GM23338 (cell line): ENCODE data around the gene NR1H3. TPM values are rescaled to one million over a fixed set of nuclear protein-coding genes. Genes with fewer than 3 reads are reported as not detected.

Experiments used
- ATAC-seq: fragments of 200-7000 bp; cut with Tn5 transposase; 3 replicates; pipeline ENCODE4 v1.9.1; 2020
- DNase-seq: peaks from one replicate; pipeline ENCODE4 v3.0.0-alpha.2; 2015; ENCODE audit warnings: low spot score
- H2AFZ ChIP-seq: fragments of 200-600 bp; sonication (generic); 2 replicates; pipeline ENCODE4 v1.8.0; 2016; ENCODE audit warnings: antibody characterized with exemption, mild to moderate bottlenecking, moderate library complexity
- H3F3A ChIP-seq: fragments of 200-600 bp; sonication (generic); replicated peaks from 2 replicates; pipeline ENCODE4 v1.8.0; 2017; ENCODE audit warnings: antibody characterized with exemption, mixed run types, low read depth
- H3K27ac ChIP-seq: fragments of 200-600 bp; sonication (generic); 2 replicates; pipeline ENCODE4 v1.6.1; 2016; ENCODE audit warnings: low read depth
- H3K27me3 ChIP-seq: fragments of 200-600 bp; sonication (generic); 2 replicates; pipeline ENCODE4 v1.8.0; 2016; ENCODE audit warnings: mild to moderate bottlenecking, mixed run types, moderate library complexity; ENCODE audit not compliant: insufficient read depth
- H3K36me3 ChIP-seq: fragments of 200-600 bp; sonication (generic); 2 replicates; pipeline ENCODE4 v1.8.0; 2016; ENCODE audit warnings: mild to moderate bottlenecking; ENCODE audit not compliant: insufficient read depth
- H3K4me1 ChIP-seq: fragments of 200-600 bp; sonication (generic); 2 replicates; pipeline ENCODE4 v1.8.0; 2016; ENCODE audit warnings: mild to moderate bottlenecking, moderate library complexity; ENCODE audit not compliant: insufficient read depth
- H3K4me2 ChIP-seq: fragments of 200-600 bp; sonication (generic); 2 replicates; pipeline ENCODE4 v1.7.1; 2017; ENCODE audit warnings: mixed run types
- H3K4me3 ChIP-seq: fragments of 200-600 bp; sonication (generic); 2 replicates; pipeline ENCODE4 v1.6.1; 2016; ENCODE audit warnings: mixed run types
- H3K79me2 ChIP-seq: fragments of 200-600 bp; sonication (generic); replicated peaks from 2 replicates; pipeline ENCODE4 v1.8.0; 2017; ENCODE audit warnings: mild to moderate bottlenecking; ENCODE audit not compliant: insufficient read depth
- H3K9me2 ChIP-seq: fragments of 200-600 bp; sonication (generic); 2 replicates; pipeline ENCODE4 v1.8.0; 2017; ENCODE audit not compliant: insufficient read depth
- H4K20me1 ChIP-seq: fragments of 200-600 bp; sonication (generic); replicated peaks from 2 replicates; pipeline ENCODE4 v1.8.0; 2017; ENCODE audit warnings: mild to moderate bottlenecking; ENCODE audit not compliant: insufficient read depth
- H3K27ac Mint-ChIP-seq: 2 replicates; pipeline ENCODE4 v1.8.0; 2020; ENCODE audit warnings: inconsistent platforms, mild to moderate bottlenecking, moderate library complexity, mixed read lengths
- H3K27me3 Mint-ChIP-seq: 3 replicates; pipeline ENCODE4 v1.8.0; 2022; ENCODE audit warnings: low read depth, mild to moderate bottlenecking, moderate library complexity, mixed read lengths, inconsistent platforms; ENCODE audit not compliant: insufficient read depth, poor library complexity
- H3K36me3 Mint-ChIP-seq: 3 replicates; pipeline ENCODE4 v1.8.0; 2021; ENCODE audit warnings: low read depth, mild to moderate bottlenecking, inconsistent platforms, moderate library complexity, mixed read lengths
- H3K4me1 Mint-ChIP-seq: 3 replicates; pipeline ENCODE4 v1.8.0; 2020; ENCODE audit warnings: mild to moderate bottlenecking, inconsistent platforms, mixed read lengths
- H3K4me3 Mint-ChIP-seq: 3 replicates; pipeline ENCODE4 v1.8.0; 2021; ENCODE audit warnings: moderate library complexity, mild to moderate bottlenecking, inconsistent platforms, mixed read lengths
- H3K9me3 Mint-ChIP-seq: 3 replicates; pipeline ENCODE4 v1.8.0; 2020; ENCODE audit warnings: moderate library complexity, mild to moderate bottlenecking, inconsistent platforms, mixed read lengths
- EZH2 ChIP-seq: fragments of 200-600 bp; sonication (generic); IDR thresholded peaks from one replicate; pipeline ENCODE4 v1.8.0; 2017; ENCODE audit warnings: antibody characterized with exemption, mild to moderate bottlenecking, low read depth; ENCODE audit not compliant: unreplicated experiment
- EZH2phosphoT487 ChIP-seq: fragments of 200-600 bp; sonication (generic); IDR thresholded peaks from one replicate; pipeline ENCODE4 v1.8.1; 2018; ENCODE audit warnings: antibody characterized with exemption; ENCODE audit not compliant: unreplicated experiment
- JUNB ChIP-seq: IDR thresholded peaks from one replicate; pipeline ENCODE4 v1.6.1; 2016; ENCODE audit warnings: antibody characterized with exemption; ENCODE audit not compliant: unreplicated experiment
- NANOG ChIP-seq: IDR thresholded peaks from 2 replicates; pipeline ENCODE4 v1.6.1; 2016; ENCODE audit warnings: antibody characterized with exemption, borderline replicate concordance
- REST ChIP-seq: IDR thresholded peaks from one replicate; pipeline ENCODE4 v1.6.1; 2018; ENCODE audit warnings: antibody characterized with exemption; ENCODE audit not compliant: unreplicated experiment
- STAT1 ChIP-seq: IDR thresholded peaks from one replicate; pipeline ENCODE4 v1.6.1; 2016; ENCODE audit warnings: antibody characterized with exemption; ENCODE audit not compliant: unreplicated experiment
- ZNF114 ChIP-seq: fragments of 250-450 bp; sonication (Bioruptor Pico); IDR thresholded peaks from 2 replicates; pipeline ENCODE4 v1.5.0; 2020; ENCODE audit warnings: mild to moderate bottlenecking, moderate library complexity
- ZNF462 ChIP-seq: fragments of 250-450 bp; sonication (Bioruptor Pico); IDR thresholded peaks from 2 replicates; pipeline ENCODE4 v1.5.0; 2020; ENCODE audit warnings: mild to moderate bottlenecking, moderate library complexity
- polyA plus RNA-seq: library from polyadenylated mRNA; unstranded; fragments of >200 nt; fragmentation: Nextera tagmentation; extraction: Ambion mirVana; gene quantifications from 2 replicates; pipeline ENCODE4 v1.2.1, GENCODE V29; 2016
- total RNA-seq: library from RNA; depleted of rRNA; stranded (reverse); fragments of >200 nt; shearing (Covaris generic); gene quantifications from 2 replicates; pipeline ENCODE4 v1.2.3, GENCODE V29; 2014

Gene NR1H3
- total and polyA plus RNA-seq, 2 experiments from 2014 or later, result 16.5 to 23.7 TPM

- Histone ChIP-seq H2AFZ (peak overlapping the region; percentile 100; the same call in 1 of the 2 replicates), H3K9me2 (no peaks in the 10 kb centered on the region), H3K36me3 (no peaks in the 10 kb centered on the region), H3F3A (no peaks in the 10 kb centered on the region), H4K20me1 (no peaks in the 10 kb centered on the region), H3K4me2 (peak overlapping the region; percentile 99), H3K27ac (peak overlapping the region; percentile 95; the same call in 1 of the 2 replicates), H3K4me1 (peaks cover 10% of the 10 kb centered on the region), H3K27me3 (no peaks in the 10 kb centered on the region), H3K4me3 (peak overlapping the region; percentile 99), H3K79me2 (peaks cover 19% of the 10 kb centered on the region)
- TF ChIP-seq EZH2phosphoT487 (no peak), EZH2 (no peak), REST (no peak), STAT1 (no peak), ZNF114 (CRISPR knock-in tag) (no peak), NANOG (no peak), ZNF462 (no peak), JUNB (no peak)
- Mint-ChIP-seq H3K9me3 (no peaks in the 10 kb centered on the region), H3K4me3 (peak overlapping the region; percentile 99), H3K4me1 (peaks cover 16% of the 10 kb centered on the region), H3K27me3 (peaks cover 14% of the 10 kb centered on the region), H3K27ac (peak overlapping the region; percentile 100; the same call in 1 of the 2 replicates), H3K36me3 (peaks cover 22% of the 10 kb centered on the region)
- no peak for ATAC-seq
- no peak for DNase-seq
Measured at GRCh38 chr11:47249378-47249715, 8.4 kb upstream of the NR1H3 start.
